Colonic mucosa (tissue), 4 donors: ENCODE measurements around the gene IL4R. TPM values are rescaled to one million over a fixed set of nuclear protein-coding genes. Genes with fewer than 3 reads are reported as not detected.

ENCODE experiments used
- DNase-seq: peaks from one replicate; pipeline ENCODE4 v3.0.0-alpha.2; 2020
- H3K27ac ChIP-seq: fragments of 200-600 bp; one replicate; pipeline ENCODE4 v1.8.0; 2021
- H3K27me3 ChIP-seq: fragments of 200-600 bp; one replicate; pipeline ENCODE4 v1.8.0; 2021
- H3K36me3 ChIP-seq: fragments of 200-600 bp; one replicate; pipeline ENCODE4 v1.8.0; 2021
- H3K4me1 ChIP-seq: fragments of 200-600 bp; one replicate; pipeline ENCODE4 v1.8.0; 2021; ENCODE audit warnings: mild to moderate bottlenecking
- H3K4me3 ChIP-seq: fragments of 200-600 bp; one replicate; pipeline ENCODE4 v1.8.0; 2021
- H3K9ac ChIP-seq, 2 donors: one replicate each; pipeline ENCODE4 v1.7.0; 2013; ENCODE audit warnings: control low read depth in 2 of 2, low read depth in 2 of 2, low read length in 2 of 2
- H3K9me3 ChIP-seq: fragments of 200-600 bp; one replicate; pipeline ENCODE4 v1.8.0; 2021
- CTCF ChIP-seq: fragments of 200-600 bp; IDR thresholded peaks from one replicate; pipeline ENCODE4 v1.8.0; 2022; ENCODE audit warnings: antibody characterized with exemption, mild to moderate bottlenecking
- intact Hi-C: fragments of 100-400 bp; cut with DNase I; formaldehyde crosslinking; loops from one replicate; pipeline ENCODE4 v1.14.1; 2022
- total RNA-seq, 2 donors: library from RNA; stranded (reverse); fragmentation: NEBNext Ultra II Directional in 1 of 2; extraction: Animal tissue kit (Norgen Biotek cat#: 25700) in 1 of 2; gene quantifications; one replicate each; pipeline ENCODE4 v1.2.1, GENCODE V29; 2021
- donor health status: healthy.
- donor health status: DM: no; HTN: no; CAD: no.
- donor health status: DM: no; HTN: no; CAD: no.

Gene IL4R
- total RNA-seq, 2 donors from 2014 or later = 74.8 to 80.0 TPM

DNA sequence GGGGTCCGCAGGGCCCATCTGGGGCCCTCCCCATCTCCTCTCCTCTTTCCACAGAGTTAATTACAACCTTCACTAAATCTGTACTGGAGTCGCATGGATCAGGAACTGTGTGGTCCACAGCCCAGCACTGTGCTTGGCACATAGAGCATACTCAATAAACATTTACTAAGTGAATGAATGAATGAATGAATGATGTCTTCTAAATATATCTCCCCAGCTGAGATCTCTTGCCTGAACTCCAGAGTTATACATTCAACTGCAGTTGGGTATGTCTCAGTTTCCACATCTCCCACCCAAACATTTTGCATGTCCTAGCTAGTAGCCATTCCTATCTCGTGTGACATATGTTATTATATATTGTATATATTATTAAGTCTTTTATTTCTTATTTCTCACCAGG is 59.5 kb downstream of the IL4R start:
- no peak for TF ChIP-seq CTCF
- no peak overlapping the region for H3K27ac ChIP-seq
- no peak overlapping the region for H3K9ac ChIP-seq
- no peak for DNase-seq
- H3K4me1 ChIP-seq = peaks cover 1% of the 10 kb centered on the region
- no peaks in the 10 kb centered on the region for H3K27me3 ChIP-seq
- H3K4me3 ChIP-seq = no peak overlapping the region
- no peaks in the 10 kb centered on the region for H3K9me3 ChIP-seq
- intact Hi-C loops = no loop called here
- H3K36me3 ChIP-seq = no peaks in the 10 kb centered on the region

GRCh38 chr16:27374221-27374803 is 60.5 kb downstream of the IL4R start:
- DNase-seq = no peak
- Histone ChIP-seq H3K9me3 (no peaks in the 10 kb centered on the region), H3K36me3 (no peaks in the 10 kb centered on the region), H3K9ac (no peak overlapping the region), H3K27ac (peak overlapping the region; percentile 49), H3K4me3 (no peak overlapping the region), H3K27me3 (no peaks in the 10 kb centered on the region), H3K4me1 (no peaks in the 10 kb centered on the region)
- no peak for TF ChIP-seq CTCF
- intact Hi-C loops = no loop called here

DNA sequence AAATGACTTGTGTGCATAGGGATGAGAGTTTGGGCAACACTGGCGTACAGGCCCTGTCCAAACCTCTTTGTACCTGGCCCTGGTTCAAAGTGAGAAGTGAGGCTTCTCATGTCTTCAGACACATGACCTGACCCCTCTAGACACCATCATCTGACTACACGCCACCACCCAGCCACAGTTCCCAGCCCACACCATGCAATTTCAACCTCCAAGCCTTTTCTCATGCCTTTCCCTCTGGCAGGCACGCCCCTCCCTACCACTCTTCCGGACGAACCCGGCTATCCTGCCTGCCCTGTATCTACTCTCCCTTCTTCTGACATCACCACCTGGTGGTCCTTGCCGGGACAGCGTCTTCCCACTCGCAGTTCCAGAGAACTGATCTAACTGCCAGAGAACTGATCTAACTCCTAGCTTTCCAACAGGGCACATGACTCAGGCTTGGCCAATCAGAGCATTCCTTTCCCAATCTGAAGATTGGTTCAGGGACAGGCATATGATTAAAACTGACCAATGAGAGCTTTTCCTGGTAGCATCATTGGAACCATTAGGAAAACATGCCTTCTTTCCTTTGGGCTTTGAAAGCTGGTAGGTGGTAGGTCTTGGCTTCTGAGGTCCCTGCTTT is 61.1 kb downstream of the IL4R start:
- Histone ChIP-seq H3K27ac (peak overlapping the region; percentile 49), H3K36me3 (no peaks in the 10 kb centered on the region), H3K4me1 (no peaks in the 10 kb centered on the region), H3K4me3 (no peak overlapping the region), H3K9ac (no peak overlapping the region), H3K9me3 (no peaks in the 10 kb centered on the region), H3K27me3 (no peaks in the 10 kb centered on the region)
- intact Hi-C loops = no loop called here
- TF ChIP-seq CTCF = no peak
- peak; percentile 60 for DNase-seq

DNA sequence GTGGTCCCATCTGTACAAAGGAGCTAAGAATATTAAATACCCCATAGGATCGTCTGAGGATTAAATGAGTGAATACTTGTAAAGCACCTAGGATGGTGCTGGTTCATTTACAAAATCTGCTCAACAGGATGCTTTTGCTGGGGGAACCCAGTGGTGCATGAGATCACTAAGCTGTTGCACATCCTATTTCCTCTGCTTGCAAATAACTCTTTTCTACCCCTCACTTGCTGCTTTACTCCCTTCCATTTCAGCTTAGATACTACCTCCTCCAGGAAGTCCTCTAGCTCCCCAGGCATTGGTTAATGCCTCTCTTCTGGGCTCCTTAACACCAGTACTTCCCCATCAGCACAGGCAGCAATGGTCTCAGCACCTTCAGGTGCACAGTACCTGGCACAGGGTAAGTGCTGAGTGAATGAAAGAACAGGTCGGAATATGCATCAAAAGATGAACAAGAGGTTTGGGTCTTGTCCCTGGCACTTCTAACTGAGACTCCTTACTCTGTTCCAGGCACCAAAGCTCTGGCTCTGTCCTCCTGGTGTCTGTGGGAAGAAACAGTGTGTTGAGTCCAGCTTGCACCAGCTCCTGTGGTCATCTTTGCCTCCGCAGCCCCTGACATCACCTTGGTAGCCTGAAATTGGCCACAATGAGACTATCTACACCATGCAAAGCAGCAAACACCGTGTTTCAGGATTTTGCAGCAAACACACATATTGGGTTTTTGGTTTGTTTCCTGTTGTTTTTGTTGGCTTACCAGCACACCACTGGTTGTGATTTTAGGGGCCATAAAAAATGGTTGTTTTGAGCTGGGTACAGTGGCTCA is 64.1 kb downstream of the IL4R start:
- H3K9me3 ChIP-seq = no peaks in the 10 kb centered on the region
- intact Hi-C loops = no loop called here

More for the DNA sequence above, 64.1 kb downstream of the IL4R start:
- Histone ChIP-seq H3K4me3 (no peak overlapping the region), H3K9ac (no peak overlapping the region), H3K27me3 (no peaks in the 10 kb centered on the region), H3K27ac (no peak overlapping the region), H3K4me1 (no peaks in the 10 kb centered on the region), H3K36me3 (no peaks in the 10 kb centered on the region)
- DNase-seq = no peak
- no peak for TF ChIP-seq CTCF
